HAP-1 (cell line): ENCODE measurements around the gene CBLN3.

ENCODE experiments used
- DNase-seq, 2 experiments: peaks; one replicate each; pipeline ENCODE4 v3.0.0-alpha.2; 2016 to 2020; ENCODE audit warnings: low spot score in 2 of 2
- H3K27me3 ChIP-seq: fragments of 250-450 bp; sonication (Bioruptor Pico); 2 replicates; pipeline ENCODE4 v1.5.1; 2020; ENCODE audit warnings: low read depth, mild to moderate bottlenecking, moderate library complexity
- H3K36me3 ChIP-seq: fragments of 250-450 bp; sonication (Bioruptor Pico); replicated peaks from 2 replicates; pipeline ENCODE4 v1.5.1; 2020; ENCODE audit warnings: mild to moderate bottlenecking
- H3K4me1 ChIP-seq: fragments of 250-450 bp; sonication (Bioruptor Pico); 2 replicates; pipeline ENCODE4 v1.5.1; 2020; ENCODE audit warnings: mild to moderate bottlenecking
- H3K4me3 ChIP-seq: fragments of 250-450 bp; sonication (Bioruptor Pico); 2 replicates; pipeline ENCODE4 v1.5.1; 2020; ENCODE audit warnings: mild to moderate bottlenecking, moderate library complexity
- H3K9me3 ChIP-seq: fragments of 250-450 bp; sonication (Bioruptor Pico); 2 replicates; pipeline ENCODE4 v1.5.1; 2020; ENCODE audit warnings: mild to moderate bottlenecking, moderate library complexity
- in situ Hi-C: fragments of 300-500 bp; cut with MboI; formaldehyde crosslinking; loops from 3 replicates; pipeline ENCODE4 v1.14.3; 2020; ENCODE audit warnings: low sequenced_read_pairs, inconsistent platforms, mixed read lengths

CBLN3 gene

GRCh38 chr14:24426150-24426911 is 3.1 kb downstream of the CBLN3 start:
- no peak for DNase-seq
- H3K4me3 ChIP-seq: no peak overlapping the region
- no peaks in the 10 kb centered on the region for H3K27me3 ChIP-seq
- H3K4me1 ChIP-seq: peaks cover 10% of the 10 kb centered on the region
- no peaks in the 10 kb centered on the region for H3K9me3 ChIP-seq
- in situ Hi-C loops: no loop called here
- H3K36me3 ChIP-seq: no peaks in the 10 kb centered on the region

- Histone ChIP-seq H3K27me3 (no peaks in the 10 kb centered on the region), H3K36me3 (no peaks in the 10 kb centered on the region), H3K4me1 (peaks cover 5% of the 10 kb centered on the region), H3K4me3 (no peak overlapping the region), H3K9me3 (no peaks in the 10 kb centered on the region)
- in situ Hi-C loops: no loop called here
- DNase-seq: no peak
These were observed 3.8 kb downstream of the CBLN3 start for GRCh38 chr14:24425704-24426103.

- no peaks in the 10 kb centered on the region for H3K36me3 ChIP-seq
- no peak for DNase-seq
- no peaks in the 10 kb centered on the region for H3K9me3 ChIP-seq
- no peaks in the 10 kb centered on the region for H3K4me1 ChIP-seq
- no peaks in the 10 kb centered on the region for H3K27me3 ChIP-seq
- in situ Hi-C loops: no loop called here
- no peak overlapping the region for H3K4me3 ChIP-seq
These were observed 6.5 kb downstream of the CBLN3 start for GRCh38 chr14:24422694-24423601.

GRCh38 chr14:24422261-24422660 is 7.2 kb downstream of the CBLN3 start:
- Histone ChIP-seq H3K4me3 (no peak overlapping the region), H3K36me3 (no peaks in the 10 kb centered on the region), H3K9me3 (no peaks in the 10 kb centered on the region), H3K4me1 (no peaks in the 10 kb centered on the region), H3K27me3 (no peaks in the 10 kb centered on the region)
- no peak for DNase-seq
- in situ Hi-C loops: no loop called here

- H3K9me3 ChIP-seq: no peaks in the 10 kb centered on the region
- H3K27me3 ChIP-seq: no peaks in the 10 kb centered on the region
- H3K4me3 ChIP-seq: no peak overlapping the region
- DNase-seq: no peak
- no peaks in the 10 kb centered on the region for H3K36me3 ChIP-seq
- in situ Hi-C loops: no loop called here
- H3K4me1 ChIP-seq: no peaks in the 10 kb centered on the region
These were observed 11.0 kb downstream of the CBLN3 start for GRCh38 chr14:24418492-24418873.

- Histone ChIP-seq H3K9me3 (no peaks in the 10 kb centered on the region), H3K4me1 (no peaks in the 10 kb centered on the region), H3K36me3 (no peaks in the 10 kb centered on the region), H3K4me3 (no peak overlapping the region), H3K27me3 (no peaks in the 10 kb centered on the region)
- DNase-seq: no peak
- in situ Hi-C loops: no loop called here
These were observed 11.5 kb downstream of the CBLN3 start for GRCh38 chr14:24417832-24418491.

- Histone ChIP-seq H3K27me3 (no peaks in the 10 kb centered on the region), H3K36me3 (no peaks in the 10 kb centered on the region), H3K9me3 (no peaks in the 10 kb centered on the region), H3K4me3 (no peak overlapping the region), H3K4me1 (no peaks in the 10 kb centered on the region)
- no peak for DNase-seq
- in situ Hi-C loops: no loop called here
These were observed 12.4 kb downstream of the CBLN3 start for GRCh38 chr14:24416932-24417619.

GRCh38 chr14:24416254-24416931 is 13.1 kb downstream of the CBLN3 start:
- DNase-seq: no peak
- Histone ChIP-seq H3K27me3 (no peaks in the 10 kb centered on the region), H3K36me3 (no peaks in the 10 kb centered on the region), H3K4me3 (no peak overlapping the region), H3K4me1 (no peaks in the 10 kb centered on the region), H3K9me3 (no peaks in the 10 kb centered on the region)
- in situ Hi-C loops: no loop called here

GRCh38 chr14:24415421-24416253 is 13.8 kb downstream of the CBLN3 start:
- Histone ChIP-seq H3K9me3 (no peaks in the 10 kb centered on the region), H3K4me1 (no peaks in the 10 kb centered on the region), H3K36me3 (no peaks in the 10 kb centered on the region), H3K4me3 (no peak overlapping the region), H3K27me3 (no peaks in the 10 kb centered on the region)
- in situ Hi-C loops: no loop called here
- no peak for DNase-seq

- no peak for DNase-seq
- Histone ChIP-seq H3K36me3 (no peaks in the 10 kb centered on the region), H3K27me3 (no peaks in the 10 kb centered on the region), H3K4me3 (no peak overlapping the region), H3K9me3 (no peaks in the 10 kb centered on the region), H3K4me1 (no peaks in the 10 kb centered on the region)
- in situ Hi-C loops: no loop called here
These were observed 14.6 kb downstream of the CBLN3 start for GRCh38 chr14:24414732-24415420.

- in situ Hi-C loops: no loop called here
- Histone ChIP-seq H3K36me3 (no peaks in the 10 kb centered on the region), H3K4me3 (no peak overlapping the region), H3K27me3 (no peaks in the 10 kb centered on the region), H3K4me1 (no peaks in the 10 kb centered on the region), H3K9me3 (no peaks in the 10 kb centered on the region)
- DNase-seq: no peak
These were observed 15.4 kb downstream of the CBLN3 start for GRCh38 chr14:24414077-24414476.
